GM19468 (cell line): ENCODE data around the gene EXOG.

Experiments used
- ATAC-seq: cut with Tn5 transposase; IDR thresholded peaks from one replicate; pipeline ENCODE4 v1.9.1; 2021; ENCODE audit warnings: mild to moderate bottlenecking, moderate library complexity, moderate number of reproducible peaks; ENCODE audit not compliant: unreplicated experiment; ENCODE audit errors: extremely low read depth

The EXOG gene

DNA sequence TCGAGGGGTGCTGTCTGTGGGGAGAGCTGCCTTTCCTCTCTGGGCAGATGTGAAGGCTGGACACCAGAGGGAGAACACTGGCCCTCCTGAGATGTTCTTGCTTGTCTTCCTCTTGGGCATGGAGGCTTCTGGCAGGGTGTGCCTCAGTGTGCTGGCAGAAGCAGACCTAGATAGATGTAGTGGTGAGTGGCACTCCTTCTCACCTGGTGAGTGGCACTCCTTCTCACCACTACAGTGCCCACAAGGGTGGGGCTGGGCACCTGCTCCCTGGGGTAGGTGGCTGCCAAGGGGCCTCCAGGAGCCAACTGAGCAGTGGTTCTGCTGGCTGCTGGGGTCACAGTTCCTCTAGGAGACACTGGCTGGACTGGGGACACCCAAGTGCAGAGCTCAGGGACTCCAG, 23.8 kb upstream of the EXOG start:
- ATAC-seq: no peak

DNA sequence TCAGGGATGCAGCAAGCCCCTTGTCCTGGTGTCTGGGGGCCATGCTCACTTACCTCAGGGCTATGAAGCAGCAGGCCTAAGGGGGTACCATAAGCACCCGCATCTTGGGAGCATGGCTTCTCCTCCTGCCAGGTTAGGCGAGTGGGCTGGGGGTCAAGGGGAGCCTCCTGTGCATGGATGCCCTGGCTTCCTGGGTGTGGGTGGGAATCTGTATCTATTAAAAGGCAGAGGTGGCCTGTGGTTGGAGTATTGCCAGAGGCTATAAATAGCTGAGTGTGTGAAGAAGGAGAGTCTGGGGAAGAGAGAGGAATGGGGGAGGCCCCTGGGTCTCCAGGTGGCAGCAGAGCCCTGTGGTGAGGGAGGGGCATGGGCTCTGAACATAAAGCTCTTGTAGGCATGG, 22.9 kb upstream of the EXOG start:
- no peak for ATAC-seq

DNA sequence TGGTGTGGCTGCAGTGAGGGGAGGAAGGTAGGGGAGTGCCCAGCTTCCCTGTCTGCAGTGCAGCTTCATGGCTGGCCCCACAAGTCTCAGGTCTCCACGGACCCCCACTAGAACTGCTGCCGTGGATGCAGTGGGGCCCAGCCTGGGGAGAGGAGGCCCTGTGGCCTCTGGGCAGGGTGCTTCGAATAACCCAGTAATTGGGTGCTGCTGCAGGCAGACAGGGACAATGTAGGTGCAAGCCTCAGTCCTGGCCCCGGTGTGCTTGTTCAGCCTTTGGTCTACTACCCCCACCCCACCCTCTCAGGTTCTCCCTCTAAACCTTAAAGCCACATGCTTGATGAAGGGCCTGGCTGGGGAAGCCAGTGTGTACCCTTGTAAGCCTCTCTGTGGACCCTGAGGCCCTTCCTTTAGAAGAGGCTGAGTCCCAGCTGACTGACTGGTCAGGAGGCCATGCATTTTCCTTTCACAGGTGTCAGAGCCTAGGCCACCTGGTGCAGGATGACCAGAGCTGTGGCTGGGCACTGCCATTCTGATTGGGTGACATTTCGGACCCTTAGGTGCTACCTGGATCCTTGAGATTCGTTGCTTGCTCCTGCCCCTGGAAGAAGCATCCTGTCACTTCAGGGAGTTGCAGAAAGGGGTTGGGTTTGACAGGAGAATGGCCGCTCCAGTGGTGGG, 21.1 kb upstream of the EXOG start:
- no peak for ATAC-seq

DNA sequence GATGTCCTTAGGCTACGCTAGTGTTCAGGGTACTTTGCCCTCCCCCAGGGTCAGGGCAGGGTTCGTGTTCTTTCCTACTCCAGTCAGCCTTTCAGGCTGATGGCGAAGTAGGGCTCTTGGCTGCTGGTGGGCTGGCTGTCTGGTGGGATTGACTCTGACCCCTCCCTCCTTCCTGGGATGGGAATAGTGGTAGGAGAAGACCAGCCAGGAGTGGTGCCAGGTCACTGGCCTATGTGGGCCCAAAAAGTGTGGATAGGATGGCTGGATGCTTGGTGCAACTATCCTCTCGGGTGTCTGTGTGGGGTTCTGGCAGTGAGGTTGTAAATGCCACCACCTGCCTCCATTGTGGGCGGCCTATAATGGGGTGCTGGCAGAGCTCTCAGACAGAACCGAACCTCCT, 20.4 kb upstream of the EXOG start:
- ATAC-seq: no peak

DNA sequence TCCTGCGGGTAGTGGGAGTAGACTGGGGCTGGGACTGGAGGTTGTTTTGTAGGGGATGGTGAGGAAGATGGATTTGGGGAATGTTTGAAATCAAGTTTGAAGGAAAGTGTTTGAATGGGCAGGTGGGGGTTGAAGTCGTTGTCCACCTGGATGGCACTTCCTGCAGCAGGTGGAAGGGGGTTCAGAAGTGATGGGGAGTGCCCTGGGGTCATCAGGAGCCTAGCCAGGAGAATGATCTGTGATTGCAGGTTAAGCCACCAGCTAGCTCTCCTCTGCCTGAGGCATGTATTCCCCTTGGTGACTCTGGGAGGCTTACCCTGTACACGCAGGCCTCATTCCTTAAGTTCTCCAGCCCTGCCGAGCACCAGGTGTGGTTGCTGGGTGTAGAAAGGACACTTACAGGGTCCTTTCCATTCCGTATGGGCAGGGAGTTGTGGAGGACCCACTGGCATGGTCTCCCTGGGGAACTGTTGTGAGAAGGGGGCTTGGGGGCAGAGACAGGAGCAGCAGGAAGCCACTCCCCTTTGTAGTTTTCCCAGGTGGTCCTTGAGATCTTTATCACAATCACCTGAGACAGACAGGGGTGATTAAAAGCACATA, 19.9 kb upstream of the EXOG start:
- ATAC-seq: no peak

DNA sequence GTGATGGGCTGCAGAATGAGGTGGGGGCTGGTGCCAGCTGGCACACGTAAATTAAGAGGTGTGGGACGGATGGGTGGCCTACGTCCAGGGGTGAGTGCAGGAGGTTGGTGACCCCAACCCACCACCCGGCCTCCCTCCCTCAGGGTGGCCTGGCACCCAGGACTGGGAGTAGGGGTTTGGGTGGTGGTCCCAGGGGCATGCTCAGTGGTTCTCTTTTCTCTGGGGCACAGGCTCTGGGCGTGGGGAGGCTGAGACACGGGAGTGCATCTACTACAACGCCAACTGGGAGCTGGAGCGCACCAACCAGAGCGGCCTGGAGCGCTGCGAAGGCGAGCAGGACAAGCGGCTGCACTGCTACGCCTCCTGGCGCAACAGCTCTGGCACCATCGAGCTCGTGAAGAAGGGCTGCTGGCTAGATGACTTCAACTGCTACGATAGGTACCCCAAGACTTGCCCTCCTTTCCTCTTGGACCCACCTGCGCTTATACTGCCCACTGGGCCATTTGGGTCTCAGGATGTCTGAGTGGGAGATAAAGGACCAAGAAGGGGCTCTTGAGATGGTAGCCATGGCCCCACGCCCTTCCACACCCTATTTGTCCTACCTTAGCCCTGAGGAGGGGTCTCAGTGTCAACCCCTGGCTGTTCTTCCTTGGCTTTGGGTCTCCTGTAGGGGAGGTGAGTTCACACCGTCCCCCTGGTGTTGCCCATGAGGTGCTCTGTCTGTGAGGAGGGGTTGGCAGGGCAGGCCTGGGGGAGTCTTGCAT, 18.9 kb upstream of the EXOG start:
- no peak for ATAC-seq

DNA sequence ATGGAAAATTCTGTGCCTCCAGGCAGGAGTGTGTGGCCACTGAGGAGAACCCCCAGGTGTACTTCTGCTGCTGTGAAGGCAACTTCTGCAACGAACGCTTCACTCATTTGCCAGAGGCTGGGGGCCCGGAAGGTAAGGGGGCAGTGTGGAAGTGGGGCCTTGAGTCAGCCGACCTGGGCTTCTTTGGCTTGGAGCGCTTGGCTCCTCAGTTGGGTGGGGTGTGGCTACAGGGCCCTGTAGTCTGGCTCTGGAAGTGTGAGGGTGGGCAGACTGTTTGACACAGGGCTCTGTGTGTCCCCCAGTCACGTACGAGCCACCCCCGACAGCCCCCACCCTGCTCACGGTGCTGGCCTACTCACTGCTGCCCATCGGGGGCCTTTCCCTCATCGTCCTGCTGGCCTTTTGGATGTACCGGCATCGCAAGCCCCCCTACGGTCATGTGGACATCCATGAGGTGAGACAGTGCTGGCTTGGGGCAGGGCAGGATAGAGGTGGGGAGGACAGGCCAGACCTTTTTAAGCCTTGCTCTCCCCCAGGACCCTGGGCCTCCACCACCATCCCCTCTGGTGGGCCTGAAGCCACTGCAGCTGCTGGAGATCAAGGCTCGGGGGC, 18.2 kb upstream of the EXOG start:
- no peak for ATAC-seq

DNA sequence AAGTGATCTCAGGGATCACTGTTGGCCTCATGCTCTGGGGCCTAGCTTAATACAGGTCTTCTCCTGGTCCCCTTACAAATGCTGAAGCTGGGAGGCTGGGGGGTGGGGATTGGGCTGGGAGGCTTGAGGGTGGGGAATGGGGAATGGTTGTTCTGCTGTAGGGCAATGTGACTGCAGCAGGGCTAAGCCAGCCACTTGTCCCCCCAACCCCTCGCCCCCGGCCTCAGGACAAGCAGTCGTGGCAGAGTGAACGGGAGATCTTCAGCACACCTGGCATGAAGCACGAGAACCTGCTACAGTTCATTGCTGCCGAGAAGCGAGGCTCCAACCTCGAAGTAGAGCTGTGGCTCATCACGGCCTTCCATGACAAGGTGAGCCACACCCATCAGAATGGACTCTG, 17.2 kb upstream of the EXOG start:
- ATAC-seq: no peak

DNA sequence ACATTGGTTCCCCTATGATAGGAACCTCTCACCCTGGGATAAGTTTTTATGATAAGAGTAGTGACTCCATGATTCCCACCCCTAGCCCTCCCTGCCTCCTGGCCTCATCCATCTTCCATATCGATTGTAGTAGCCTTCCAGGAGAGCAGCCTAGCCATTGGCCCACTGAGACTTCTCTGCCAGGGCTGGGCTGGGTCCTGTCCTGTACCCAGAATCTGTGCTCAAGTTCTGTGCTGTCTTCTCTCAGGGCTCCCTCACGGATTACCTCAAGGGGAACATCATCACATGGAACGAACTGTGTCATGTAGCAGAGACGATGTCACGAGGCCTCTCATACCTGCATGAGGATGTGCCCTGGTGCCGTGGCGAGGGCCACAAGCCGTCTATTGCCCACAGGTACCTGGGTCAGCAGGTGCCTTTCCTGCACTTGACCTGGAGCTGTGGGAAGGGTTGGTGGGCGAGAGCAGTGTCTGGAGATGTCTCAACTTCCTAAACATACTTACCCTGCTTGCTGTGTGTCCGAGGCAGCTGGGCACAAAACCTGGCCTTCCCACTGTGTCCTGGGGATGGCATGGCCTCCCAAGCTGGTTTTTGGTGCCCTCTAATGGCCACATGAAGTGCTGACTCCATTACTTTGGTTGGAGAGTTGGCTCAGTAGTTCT, 16.6 kb upstream of the EXOG start:
- ATAC-seq: no peak

DNA sequence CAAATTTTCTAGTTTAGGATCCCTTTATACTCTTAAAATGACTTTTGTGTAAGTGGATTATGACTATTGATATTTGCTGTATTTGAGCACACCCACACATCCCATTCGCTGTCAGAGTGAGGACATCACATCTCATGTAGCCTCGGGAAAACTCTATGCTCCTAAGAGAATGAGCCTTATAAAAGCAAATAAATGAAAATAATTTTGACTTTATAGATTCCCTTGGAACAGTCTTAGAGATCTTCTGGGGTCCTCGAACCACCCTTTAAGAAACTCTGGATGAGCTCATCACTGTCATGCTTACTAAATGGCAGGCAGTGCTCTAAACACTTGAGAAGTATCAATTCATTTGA, 16.1 kb upstream of the EXOG start:
- no peak for ATAC-seq

DNA sequence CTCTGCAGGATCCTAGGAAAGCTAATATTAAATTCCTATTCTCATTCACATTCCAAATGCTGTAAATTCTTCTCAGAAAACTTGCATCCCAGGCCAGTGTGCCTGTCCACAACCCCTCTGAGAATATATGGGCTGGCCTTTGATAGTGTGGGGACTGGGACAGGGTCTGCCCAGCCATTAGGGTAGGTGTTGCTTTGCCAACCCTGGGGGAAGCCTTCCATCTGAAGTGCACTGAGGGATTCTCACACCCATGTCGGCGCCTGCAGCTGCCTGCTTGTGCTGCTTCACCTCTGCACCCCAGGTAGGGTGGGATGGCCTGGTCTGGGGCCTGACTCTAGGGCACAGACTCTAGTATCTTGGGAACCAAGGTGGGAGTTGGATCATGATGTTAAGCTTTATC, 15.2 kb upstream of the EXOG start:
- no peak for ATAC-seq

DNA sequence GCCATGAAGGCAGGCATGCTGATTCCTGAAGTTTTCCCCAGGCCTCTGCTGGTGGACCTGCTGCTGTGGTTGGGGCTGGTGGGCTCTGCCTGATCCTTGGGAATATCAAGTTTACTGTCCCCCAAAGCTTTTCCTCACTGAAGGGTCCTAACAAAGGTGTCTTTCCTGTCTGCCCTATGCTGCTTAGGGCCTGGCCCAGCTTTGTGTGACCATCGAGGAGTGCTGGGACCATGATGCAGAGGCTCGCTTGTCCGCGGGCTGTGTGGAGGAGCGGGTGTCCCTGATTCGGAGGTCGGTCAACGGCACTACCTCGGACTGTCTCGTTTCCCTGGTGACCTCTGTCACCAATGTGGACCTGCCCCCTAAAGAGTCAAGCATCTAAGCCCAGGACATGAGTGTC, 13.2 kb upstream of the EXOG start:
- no peak for ATAC-seq

DNA sequence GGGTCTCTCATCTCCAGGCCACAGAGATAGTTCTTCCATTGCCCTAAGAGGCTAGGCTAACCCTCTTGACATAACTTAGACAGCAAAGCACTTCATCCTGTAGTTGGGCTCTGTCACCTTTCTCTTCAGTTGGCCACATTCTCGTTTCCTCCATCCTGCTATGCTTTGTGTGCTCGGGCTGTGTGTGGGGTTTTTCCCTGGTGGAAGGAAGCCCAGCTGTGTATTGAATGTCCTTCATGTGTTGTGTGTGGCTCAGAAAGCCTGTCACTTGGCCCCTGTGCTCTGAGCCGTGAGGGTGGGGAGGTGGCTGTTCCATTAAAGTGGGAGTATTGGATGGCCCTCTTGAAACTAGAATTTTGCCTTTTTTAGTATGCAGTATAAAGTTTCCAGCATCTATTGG, 8.8 kb upstream of the EXOG start:
- ATAC-seq: peak; percentile 70

DNA sequence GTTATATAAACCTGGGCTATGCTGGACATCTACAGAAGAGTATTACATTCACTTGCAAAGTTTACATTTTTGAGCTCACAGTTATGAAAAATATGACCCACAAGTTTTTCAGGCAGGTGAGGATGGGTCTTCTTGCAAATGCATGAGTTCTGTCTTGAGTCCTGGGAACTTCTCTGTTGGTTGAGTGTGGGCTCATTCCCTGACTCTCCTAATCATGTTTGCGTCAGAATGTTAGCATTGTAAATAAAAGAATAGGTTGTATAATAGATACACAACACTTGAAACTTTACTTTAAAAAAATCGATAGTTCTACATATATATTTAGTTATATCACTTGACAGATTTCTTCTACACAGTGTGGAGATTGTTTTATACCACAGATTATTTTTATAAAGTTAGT, 7.2 kb upstream of the EXOG start:
- no peak for ATAC-seq

DNA sequence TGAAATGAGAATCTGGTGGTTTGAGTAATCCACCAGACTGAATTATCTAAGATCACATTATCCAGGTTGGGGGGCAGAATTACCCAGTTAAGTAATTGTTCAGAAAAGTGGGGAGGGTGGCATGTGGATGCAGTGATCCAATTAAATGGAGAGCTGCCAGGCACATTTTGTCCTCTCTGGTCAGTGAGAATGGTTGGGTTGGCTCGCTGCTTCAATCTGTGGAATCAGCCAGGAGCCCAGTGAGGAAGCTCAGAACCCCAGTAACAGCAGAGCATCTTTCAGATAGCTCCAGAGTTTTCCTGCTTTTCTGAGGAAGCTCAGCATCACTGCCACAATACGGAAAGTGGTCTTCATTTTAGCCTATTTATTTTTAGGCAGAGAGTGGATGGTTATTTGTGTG, 6.4 kb upstream of the EXOG start:
- no peak for ATAC-seq

DNA sequence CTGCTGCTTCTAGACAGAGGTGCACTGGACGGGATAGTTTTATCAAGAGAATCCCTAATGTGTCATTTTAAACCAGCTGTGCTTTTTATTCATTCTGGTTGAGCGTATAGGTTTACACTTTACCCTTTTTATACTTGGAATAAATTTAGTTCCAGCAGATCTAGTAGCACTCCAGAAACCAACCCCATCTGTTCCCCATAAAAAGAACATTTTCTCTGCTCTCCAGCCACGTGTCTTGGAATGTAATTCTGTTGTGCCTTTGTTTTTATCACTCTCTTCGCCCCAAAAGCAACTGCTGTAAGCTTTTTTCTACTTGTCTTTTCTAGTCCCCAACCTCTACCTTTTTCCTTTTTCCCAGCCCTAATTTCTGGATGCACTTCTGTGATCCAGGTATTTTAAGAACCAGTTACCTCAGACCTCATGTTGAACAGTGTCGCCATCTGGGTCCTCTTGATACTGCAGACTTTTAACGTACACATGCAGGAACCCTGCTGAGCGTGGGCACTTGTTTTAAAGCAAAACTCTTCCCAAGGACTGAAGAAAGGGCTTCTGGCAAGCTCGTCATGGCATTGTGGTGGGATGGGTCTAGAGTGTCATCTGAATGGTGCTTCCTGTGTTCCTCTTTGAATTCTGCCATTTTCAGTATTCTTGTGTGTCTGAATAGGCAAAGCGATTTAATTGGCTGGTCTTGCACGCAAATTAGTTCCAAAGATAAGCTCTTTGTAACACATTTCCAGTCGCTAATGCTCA, 5.7 kb upstream of the EXOG start:
- ATAC-seq: no peak

DNA sequence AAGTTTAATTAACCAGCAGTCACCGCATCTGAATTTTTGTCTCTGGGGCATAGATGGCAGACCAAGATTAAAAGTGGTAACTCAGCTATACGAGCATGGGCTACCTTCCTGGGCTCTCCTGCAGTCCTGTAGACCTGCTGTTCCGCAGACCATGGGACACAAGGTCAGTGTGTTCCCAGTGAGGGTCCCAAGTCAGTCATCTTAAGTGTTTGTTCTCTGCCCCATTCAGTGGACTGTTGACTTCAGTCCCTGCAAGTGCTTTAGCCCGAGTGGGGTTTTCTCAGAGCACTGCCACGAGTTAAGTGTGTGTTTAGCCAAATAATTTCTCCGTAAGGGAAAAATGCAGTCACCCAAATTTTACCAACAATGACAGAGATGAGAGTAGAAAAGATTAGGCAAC, 4.9 kb upstream of the EXOG start:
- ATAC-seq: no peak

DNA sequence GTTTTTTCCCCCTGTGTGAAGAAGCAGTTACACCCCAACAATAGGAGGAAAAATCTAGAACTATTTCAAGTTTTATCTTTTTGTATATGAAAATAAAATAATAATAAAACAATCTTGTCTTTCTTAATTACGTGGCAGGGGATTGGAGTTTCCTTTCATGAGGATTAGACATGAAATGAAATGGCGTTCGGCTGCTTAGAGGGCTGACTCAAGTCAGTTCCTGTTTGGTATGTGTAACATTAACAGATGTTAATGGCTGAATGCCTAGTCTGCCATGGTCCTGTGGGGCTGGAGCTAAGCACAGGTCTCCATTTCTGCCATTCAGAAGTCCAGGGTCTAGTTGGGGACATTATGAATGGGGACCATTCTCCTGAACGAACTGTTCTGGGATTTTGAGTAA, 3.1 kb upstream of the EXOG start:
- no peak for ATAC-seq

DNA sequence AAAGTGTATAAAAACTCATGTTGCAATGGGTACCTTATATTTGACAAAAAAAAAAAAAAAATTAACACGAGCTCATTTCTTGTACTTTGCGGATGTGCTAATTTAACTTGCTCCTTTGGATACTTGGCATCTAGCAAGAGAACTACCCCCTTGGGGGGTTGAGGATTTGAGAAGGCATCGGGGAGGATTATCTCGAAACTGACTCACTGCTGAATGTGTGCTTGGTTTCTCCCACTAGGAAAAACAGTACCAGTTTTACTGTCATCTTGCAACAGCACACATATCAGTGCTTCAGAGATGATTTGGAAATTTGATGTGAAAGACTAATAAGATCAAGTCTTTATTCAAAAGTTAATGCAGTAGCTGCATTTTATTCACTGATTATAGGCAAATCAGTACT, 891 bp downstream of the EXOG start:
- no peak for ATAC-seq

DNA sequence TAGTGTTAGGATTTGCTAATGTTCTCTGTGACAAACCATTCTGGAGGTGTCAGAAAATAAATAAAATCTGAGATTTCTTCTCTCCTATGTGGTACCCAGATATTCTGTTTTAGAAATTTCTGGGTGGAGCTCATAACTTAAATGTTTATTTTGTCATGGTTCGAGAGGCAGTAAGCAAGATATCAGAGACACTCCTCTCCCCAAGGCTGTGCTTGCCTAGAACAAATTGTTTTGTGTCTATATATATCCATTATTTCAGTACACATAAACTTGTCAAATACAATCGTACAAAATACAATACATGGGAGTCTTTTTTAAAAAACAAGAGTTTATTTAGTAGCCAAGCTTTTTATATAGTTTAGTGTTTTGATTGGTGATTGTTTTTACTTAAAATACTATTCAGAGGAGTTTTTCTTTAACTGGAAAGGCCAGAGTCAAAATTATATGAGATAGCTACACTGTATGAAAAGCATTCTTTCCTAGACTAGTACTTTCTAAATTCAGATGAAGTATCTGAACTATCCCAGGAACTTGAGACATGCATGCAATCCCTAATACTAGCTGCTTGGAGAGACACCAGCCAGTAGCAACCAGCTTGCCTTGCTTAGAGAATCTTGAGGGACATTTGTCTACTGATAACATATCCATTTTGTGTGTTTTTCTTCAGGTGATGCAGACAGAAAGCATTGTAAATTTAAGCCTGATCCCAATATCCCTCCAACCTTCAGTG, 4.7 kb downstream of the EXOG start:
- no peak for ATAC-seq
